ENCODE measurements around the gene SYDE1.

Gene SYDE1

DNA sequence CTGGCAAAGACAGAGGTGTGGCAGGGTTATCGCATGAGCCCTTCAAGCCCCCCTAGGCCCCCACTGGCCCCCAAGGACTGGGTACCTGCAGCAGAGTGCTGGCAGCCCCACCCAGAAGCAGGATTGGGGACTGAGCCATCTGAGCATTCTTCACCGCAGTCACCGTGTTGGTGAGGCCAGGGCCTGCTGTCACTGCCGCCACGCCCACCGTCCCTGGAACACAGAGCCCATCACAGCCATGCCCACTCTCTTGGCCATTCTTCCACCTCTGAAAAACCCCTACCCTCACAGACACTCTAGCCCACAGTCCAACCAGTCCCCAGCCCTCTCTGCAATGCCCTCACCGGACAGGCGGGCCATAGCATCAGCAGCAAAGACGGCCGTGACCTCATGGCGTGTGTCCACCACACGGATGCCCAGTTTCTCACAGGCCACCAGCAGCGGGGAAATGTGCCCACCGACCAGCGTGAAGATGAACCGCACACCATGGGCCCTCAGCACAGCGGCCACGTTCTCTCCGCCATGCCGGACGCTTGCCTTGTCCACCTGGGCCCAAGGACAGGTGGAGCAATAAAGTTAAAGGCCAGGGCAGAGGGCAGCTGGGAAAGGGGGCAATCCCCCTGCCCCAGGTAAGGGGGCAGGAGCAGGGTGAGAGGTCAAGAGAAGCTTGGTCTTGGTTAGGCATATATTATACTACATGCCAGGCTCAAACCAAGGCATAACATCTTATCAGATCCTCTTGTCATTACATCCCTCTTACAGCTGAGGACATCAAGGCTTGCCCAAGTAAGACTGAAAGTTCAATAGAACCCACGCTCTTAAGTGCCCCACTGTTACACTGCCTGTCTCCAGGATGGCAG, 16.1 kb downstream of the SYDE1 start:
- no peak for TF ChIP-seq POU2F2 (IDR thresholded peaks at IDR 0.05; ENCODE audit: low read depth, low read length)
- no peak for TF ChIP-seq POLR2AphosphoS5 (IDR thresholded peaks at IDR 0.05; ENCODE audit: low read depth, low read length)
- TF ChIP-seq PAX5 (IDR thresholded peaks at IDR 0.05; ENCODE audit: insufficient read depth, low read length, severe bottlenecking), result no peak
- no peak for TF ChIP-seq SPI1 (IDR thresholded peaks at IDR 0.05; ENCODE audit: low read depth, low read length)
- TF ChIP-seq POLR2A (IDR thresholded peaks at IDR 0.05; ENCODE audit: low read depth, low read length), result no peak
- no peak for TF ChIP-seq TAF1 (IDR thresholded peaks at IDR 0.05; ENCODE audit: low read depth, low read length)
- FAIRE-seq (no peak), DNase-seq (ENCODE audit: insufficient read length, low spot score) (no peak)

DNA sequence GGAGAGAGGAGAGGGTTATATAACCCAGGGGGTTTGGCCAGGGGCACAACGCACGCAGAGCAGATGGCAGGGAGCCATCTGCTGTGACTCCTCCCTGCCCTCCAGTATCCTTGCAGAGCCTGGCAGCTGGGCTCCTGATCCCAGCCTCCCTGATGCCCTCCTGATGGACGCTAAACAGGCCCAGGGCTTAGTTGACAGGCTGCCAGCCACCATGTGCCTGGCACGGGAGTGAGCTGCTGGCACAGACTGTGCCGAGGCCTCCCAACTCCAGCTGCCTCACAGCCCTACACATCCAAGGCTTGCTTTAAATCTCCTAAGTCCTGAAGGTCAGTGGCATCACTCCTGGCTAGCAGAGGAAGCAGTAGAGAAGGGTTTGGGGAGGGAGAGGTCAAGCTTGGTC, 16.7 kb downstream of the SYDE1 start:
- FAIRE-seq (no peak), DNase-seq (ENCODE audit: insufficient read length, low spot score) (no peak)
- TF ChIP-seq TAF1 (IDR thresholded peaks at IDR 0.05; ENCODE audit: low read depth, low read length) (no peak), POLR2AphosphoS5 (IDR thresholded peaks at IDR 0.05; ENCODE audit: low read depth, low read length) (no peak)

DNA sequence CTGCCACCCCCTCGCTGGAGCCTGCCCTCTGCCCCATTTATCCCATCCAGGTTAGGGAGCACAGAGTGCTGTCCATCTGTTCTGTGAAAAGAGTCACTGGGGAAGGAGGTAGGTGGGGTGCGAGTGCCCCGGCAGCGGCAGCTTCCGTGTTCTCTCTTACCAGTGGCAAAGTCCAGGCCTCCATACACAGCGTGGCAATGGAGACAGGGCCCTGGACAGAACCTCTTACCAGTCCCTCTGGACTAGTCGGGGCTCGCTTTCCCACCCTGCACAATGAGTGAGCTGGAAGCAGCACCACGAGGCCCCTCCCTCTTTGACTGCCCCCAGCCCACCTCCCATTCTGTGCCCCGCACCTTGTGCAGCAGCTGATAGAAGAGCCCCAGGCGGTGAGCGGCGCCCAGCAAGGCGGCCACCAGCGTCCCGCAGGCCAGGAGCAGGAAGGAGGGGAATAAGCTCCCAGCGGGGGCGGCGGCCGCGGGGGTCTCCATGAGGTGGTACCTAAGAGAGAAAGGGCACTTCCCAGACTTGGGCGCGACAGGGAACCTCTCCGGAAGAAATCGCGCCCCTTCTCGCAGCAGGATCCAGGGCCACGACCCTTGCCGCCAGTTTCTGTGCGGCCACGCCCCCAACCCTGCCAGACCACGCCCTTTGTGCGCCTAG, 17.5 kb downstream of the SYDE1 start:
- no peak for DNase-seq (ENCODE audit: insufficient read length, low spot score)
- FAIRE-seq, result no peak
- TF ChIP-seq POU2F2 (IDR thresholded peaks at IDR 0.05; ENCODE audit: low read depth, low read length), result no peak
- no peak for TF ChIP-seq PAX5 (IDR thresholded peaks at IDR 0.05; ENCODE audit: insufficient read depth, low read length, severe bottlenecking)
- TF ChIP-seq POLR2AphosphoS5 (IDR thresholded peaks at IDR 0.05; ENCODE audit: low read depth, low read length), result no peak
- TF ChIP-seq POLR2A (IDR thresholded peaks at IDR 0.05; ENCODE audit: low read depth, low read length), result no peak

- peak; percentile 87 for TF ChIP-seq POLR2AphosphoS5 (IDR thresholded peaks at IDR 0.05; ENCODE audit: low read depth, low read length)
- TF ChIP-seq PAX5 (IDR thresholded peaks at IDR 0.05; ENCODE audit: insufficient read depth, low read length, severe bottlenecking), result no peak
- 0 out of 2 replicates have a peak, but pooled peaks have one; percentile 44 for TF ChIP-seq POU2F2 (IDR thresholded peaks at IDR 0.05; ENCODE audit: low read depth, low read length)
- 0 out of 2 replicates have a peak, but pooled peaks have one; percentile 21 for TF ChIP-seq TAF1 (IDR thresholded peaks at IDR 0.05; ENCODE audit: low read depth, low read length)
- no peak for TF ChIP-seq SPI1 (IDR thresholded peaks at IDR 0.05; ENCODE audit: low read depth, low read length)
- peak; percentile 82 for TF ChIP-seq POLR2A (IDR thresholded peaks at IDR 0.05; ENCODE audit: low read depth, low read length)
- DNase-seq (ENCODE audit: insufficient read length, low spot score) (peak; percentile 97), FAIRE-seq (peak; percentile 100)
Observed at GRCh38 chr19:15125232-15126067, 18.2 kb downstream of the SYDE1 start.

DNA sequence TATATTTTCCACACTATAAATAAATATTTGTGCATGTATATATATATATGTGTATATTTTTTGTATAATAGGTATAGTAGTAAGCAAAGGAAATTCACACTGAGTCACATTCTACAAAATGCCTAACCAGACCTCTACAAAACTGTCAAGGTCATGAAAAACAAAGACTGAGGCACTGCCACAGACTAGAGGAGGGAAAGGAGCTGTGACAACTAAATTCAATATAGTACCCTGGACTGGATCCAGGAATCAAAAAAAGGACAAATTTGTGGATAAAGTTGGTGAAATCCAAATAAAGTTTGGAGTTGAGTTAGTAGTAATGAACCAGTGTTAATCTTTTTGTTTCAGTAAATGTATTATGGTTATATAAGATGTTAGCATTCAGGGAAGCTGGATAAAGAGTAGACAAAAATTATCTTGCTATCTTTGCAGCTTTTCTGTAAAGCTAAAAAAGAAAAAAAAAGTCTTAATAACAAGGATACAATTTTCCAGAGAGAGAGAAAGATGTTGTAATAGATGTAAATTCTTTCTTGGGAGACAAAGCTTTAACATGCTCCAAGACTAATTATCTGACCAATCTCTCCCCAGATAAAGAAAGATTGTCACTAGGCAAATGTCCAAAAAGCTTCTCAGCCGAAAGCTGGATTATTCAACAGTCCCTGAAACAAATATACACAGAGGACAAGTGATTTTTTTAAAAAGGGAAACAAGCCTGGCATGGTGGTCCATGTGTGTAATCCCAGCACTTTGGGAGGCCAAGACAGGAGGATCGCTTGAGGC, 19.1 kb downstream of the SYDE1 start:
- no peak for TF ChIP-seq POU2F2 (IDR thresholded peaks at IDR 0.05; ENCODE audit: low read depth, low read length)
- no peak for TF ChIP-seq TAF1 (IDR thresholded peaks at IDR 0.05; ENCODE audit: low read depth, low read length)
- no peak for TF ChIP-seq PAX5 (IDR thresholded peaks at IDR 0.05; ENCODE audit: insufficient read depth, low read length, severe bottlenecking)
- TF ChIP-seq POLR2AphosphoS5 (IDR thresholded peaks at IDR 0.05; ENCODE audit: low read depth, low read length), result no peak
- no peak for TF ChIP-seq SPI1 (IDR thresholded peaks at IDR 0.05; ENCODE audit: low read depth, low read length)
- no peak for TF ChIP-seq POLR2A (IDR thresholded peaks at IDR 0.05; ENCODE audit: low read depth, low read length)

DNA sequence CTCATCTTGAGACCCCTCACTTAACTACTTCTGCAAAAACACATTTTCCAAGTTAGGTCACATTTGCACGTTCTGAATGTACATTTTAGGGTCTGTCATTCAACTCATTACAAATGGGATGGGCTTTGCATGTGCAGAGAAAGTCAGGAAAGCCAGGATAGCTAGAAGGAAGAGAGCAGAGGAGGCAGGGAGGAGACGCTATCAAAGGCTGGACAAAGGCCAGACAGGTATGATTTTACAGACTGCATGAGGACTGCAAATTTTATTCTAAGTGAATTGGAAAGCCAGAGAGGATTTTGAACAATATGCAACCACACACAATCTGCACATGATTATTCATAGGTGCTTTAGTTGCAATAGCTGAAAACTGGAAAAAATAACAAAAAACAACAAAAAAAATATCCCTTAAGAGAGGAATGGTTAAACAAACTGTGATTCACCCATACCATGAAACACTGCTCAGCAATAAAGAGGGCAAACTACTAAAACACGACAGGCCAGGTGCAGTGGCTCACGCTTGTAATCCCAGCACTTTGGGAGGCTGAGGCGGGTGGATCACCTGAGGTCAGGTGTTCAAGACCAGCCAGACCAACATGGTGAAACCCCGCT, 21.1 kb downstream of the SYDE1 start:
- no peak for FAIRE-seq
- TF ChIP-seq POLR2AphosphoS5 (IDR thresholded peaks at IDR 0.05; ENCODE audit: low read depth, low read length) (no peak), POU2F2 (IDR thresholded peaks at IDR 0.05; ENCODE audit: low read depth, low read length) (no peak), POLR2A (IDR thresholded peaks at IDR 0.05; ENCODE audit: low read depth, low read length) (no peak), SPI1 (IDR thresholded peaks at IDR 0.05; ENCODE audit: low read depth, low read length) (no peak), TAF1 (IDR thresholded peaks at IDR 0.05; ENCODE audit: low read depth, low read length) (no peak), PAX5 (IDR thresholded peaks at IDR 0.05; ENCODE audit: insufficient read depth, low read length, severe bottlenecking) (no peak)
- DNase-seq (ENCODE audit: insufficient read length, low spot score), result no peak

More for the DNA sequence above, 19.1 kb downstream of the SYDE1 start:
- FAIRE-seq (no peak), DNase-seq (ENCODE audit: insufficient read length, low spot score) (no peak)

DNA sequence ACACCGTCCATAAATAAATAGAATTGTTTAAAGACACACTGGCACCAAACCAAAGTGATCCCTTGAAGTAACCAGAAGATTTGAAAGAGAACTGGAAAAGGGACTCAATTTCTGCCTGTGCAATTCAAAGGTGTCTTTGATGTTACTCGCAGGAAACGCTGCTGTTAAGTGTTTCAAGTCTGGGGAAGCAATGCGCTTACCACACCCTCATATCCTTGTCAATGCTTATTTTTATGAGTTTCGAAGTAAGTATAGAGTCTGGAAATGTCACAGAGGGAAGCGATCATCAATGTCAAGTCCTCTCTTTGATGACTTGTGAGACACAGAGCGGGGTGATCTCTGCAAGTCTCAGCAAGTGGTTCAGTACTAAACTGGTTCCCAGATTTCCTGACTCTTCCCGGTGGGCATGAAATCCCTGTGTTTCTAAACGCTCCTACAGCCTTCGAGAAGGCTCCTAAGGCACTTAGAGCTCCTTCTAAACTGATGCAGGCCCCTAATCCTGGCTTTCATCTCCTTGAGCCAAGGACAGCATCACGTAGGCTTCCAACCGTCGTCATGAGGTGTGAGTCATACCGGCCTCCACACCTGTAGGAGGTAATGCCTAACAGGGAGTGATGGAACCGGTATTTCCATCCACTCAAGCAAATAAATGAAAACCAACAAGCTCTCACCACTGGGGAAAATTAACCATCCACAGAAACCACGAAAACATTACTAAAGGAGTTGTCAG, 22.8 kb downstream of the SYDE1 start:
- DNase-seq (ENCODE audit: insufficient read length, low spot score) (no peak), FAIRE-seq (no peak)
- TF ChIP-seq TAF1 (IDR thresholded peaks at IDR 0.05; ENCODE audit: low read depth, low read length), result no peak
- no peak for TF ChIP-seq POLR2AphosphoS5 (IDR thresholded peaks at IDR 0.05; ENCODE audit: low read depth, low read length)
- no peak for TF ChIP-seq SPI1 (IDR thresholded peaks at IDR 0.05; ENCODE audit: low read depth, low read length)
- no peak for TF ChIP-seq POLR2A (IDR thresholded peaks at IDR 0.05; ENCODE audit: low read depth, low read length)
- no peak for TF ChIP-seq PAX5 (IDR thresholded peaks at IDR 0.05; ENCODE audit: insufficient read depth, low read length, severe bottlenecking)
- TF ChIP-seq POU2F2 (IDR thresholded peaks at IDR 0.05; ENCODE audit: low read depth, low read length), result no peak

Data from GM12891 (cell line).